ENCODE data around the gene SLC41A3.

The SLC41A3 gene

DNA sequence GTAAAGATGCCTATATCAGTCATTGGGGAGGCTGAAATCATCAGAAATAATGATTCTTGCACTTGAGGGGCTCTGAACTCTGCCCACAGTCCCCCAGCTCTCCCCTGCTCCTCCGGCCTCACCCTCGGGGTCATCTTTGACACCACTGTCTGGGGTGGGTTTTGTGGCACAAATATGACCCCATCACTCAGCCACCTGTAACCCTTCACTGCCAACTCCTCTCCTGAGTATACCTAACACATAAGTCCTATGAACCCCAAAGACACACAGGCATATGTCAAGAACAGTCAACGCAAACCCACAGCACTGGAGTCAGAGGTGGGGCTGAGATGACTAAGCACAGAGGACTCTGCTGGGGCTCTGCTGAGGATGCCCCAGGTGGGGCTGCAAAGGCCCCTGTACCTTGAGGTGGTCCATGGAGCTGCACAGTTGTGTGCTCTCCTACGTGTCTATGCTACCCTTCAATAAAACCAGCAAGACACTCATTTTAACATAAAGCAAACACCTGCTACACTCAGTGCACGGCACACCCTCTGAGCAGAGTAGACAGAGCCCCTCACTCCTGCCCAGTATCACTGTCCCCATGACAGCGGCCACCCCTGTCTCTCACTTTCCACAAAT lies 29.9 kb downstream of the SLC41A3 start (continued):
- no peak for TF ChIP-seq ZNF792 (tag by site-specific recombination; IDR thresholded peaks at IDR 0.05)
- no peak for TF ChIP-seq ZNF404 (tag by site-specific recombination; IDR thresholded peaks at IDR 0.05)
- no peak for TF ChIP-seq ZNF223 (tag by site-specific recombination; IDR thresholded peaks at IDR 0.05)
- TF ChIP-seq ZNF548 (tag by site-specific recombination; IDR thresholded peaks at IDR 0.05) = no peak

DNA sequence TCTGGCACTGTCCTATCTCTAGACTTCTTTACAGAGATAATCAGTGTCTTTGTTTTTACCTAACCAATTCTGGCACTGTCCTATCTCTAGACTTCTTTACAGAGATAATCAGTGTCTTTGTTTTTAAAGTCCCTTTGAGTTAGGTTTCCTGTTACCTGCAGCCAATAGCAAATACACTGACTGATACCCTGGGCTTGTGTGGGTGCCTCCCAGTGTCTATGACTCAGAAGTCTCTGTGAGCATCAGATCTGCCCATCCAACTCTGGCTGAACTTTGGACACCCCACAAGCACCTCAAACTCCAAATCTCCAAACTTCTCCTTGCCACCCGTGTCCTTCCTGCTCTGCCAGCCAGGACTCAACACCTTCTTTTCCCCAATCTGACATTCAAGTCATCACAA lies 30.4 kb downstream of the SLC41A3 start:
- Histone ChIP-seq H3K4me3 (ENCODE audit: low read depth, low read length) (no peak overlapping the region), H3K4me1 (ENCODE audit: control insufficient read depth, insufficient read depth, low read length) (no peaks in the 10 kb centered on the region), H3K36me3 (ENCODE audit: control insufficient read depth in 2 of 2, insufficient read depth in 1 of 2, low read length in 2 of 2) (peaks cover 0 to 14% of the 10 kb centered on the region in 2 experiments; a peak in 1 of 3 replicates), H3K27ac (ENCODE audit: extremely low read depth, low read depth, low read length) (no peak overlapping the region), H3K9me3 (ENCODE audit: control insufficient read depth, insufficient read depth, low read depth, low read length) (no peaks in the 10 kb centered on the region)
- TF ChIP-seq, protein P1, sequence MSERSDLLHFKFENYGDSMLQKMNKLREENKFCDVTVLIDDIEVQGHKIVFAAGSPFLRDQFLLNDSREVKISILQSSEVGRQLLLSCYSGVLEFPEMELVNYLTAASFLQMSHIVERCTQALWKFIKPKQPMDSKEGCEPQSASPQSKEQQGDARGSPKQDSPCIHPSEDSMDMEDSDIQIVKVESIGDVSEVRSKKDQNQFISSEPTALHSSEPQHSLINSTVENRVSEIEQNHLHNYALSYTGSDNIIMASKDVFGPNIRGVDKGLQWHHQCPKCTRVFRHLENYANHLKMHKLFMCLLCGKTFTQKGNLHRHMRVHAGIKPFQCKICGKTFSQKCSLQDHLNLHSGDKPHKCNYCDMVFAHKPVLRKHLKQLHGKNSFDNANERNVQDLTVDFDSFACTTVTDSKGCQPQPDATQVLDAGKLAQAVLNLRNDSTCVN (tag by site-specific recombination; optimal IDR thresholded peaks at IDR 0.05) = no peak
- no peak for TF ChIP-seq ZIC2 (tag by site-specific recombination; IDR thresholded peaks at IDR 0.05)
- TF ChIP-seq ZNF223 (tag by site-specific recombination; IDR thresholded peaks at IDR 0.05) = no peak
- CTCF ChIA-PET = no interaction called here
- POLR2A ChIA-PET = no interaction called here

DNA sequence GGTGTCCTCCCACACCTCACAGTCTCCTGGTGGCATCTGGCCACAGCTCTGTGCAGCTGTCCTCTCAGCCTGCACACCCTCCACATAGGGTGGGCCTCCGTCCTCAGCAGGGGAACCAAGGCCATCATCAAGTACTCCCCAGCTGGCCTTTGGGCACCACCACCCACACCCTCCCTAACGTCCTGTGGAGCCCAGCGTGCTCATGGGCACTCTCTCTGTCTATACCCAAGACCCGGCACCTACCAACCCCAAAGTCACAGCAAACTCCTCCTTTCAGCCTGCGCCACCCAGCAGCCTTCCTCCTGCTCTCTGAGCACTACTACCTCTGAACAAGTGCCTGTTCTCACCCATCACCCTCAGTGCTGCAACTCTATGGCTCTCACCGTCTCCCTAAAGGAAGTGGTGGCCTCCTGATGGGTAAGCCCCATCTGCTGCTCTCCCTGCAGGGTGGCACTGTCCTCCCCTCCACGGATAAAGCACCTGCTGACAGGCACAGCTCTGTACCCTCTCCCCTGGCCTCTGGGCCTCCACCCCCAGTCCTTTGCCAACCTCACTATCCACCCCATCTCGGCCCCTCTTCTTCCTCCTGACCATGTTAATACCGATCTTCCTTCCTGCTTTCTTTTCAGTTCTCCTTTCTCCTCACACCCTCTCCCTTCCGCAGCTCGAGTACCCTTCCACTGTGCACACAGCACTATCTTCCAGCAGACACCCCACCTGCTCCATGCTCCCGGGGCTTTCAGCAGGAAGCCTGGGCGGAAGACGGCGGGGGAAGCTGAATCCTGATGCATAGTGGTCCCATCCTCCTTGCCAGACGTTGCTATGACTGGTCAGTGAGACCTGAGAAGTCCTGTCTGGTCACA lies 31.5 kb downstream of the SLC41A3 start:
- H3K4me3 ChIP-seq (ENCODE audit: low read depth, low read length) = no peak overlapping the region
- POLR2A ChIA-PET = no interaction called here
- H3K9me3 ChIP-seq (ENCODE audit: control insufficient read depth, insufficient read depth, low read depth, low read length) = no peaks in the 10 kb centered on the region
- no peak overlapping the region for H3K27ac ChIP-seq (ENCODE audit: extremely low read depth, low read depth, low read length)
- CTCF ChIA-PET = interaction anchor here (0.6 kb wide), 1 partner anchor 1967 kb away, joined by 3 read pairs; no protein-coding TSS in a partner anchor
- peaks cover 0 to 14% of the 10 kb centered on the region in 2 experiments; a peak in 1 of 3 replicates for H3K36me3 ChIP-seq (ENCODE audit: control insufficient read depth in 2 of 2, insufficient read depth in 1 of 2, low read length in 2 of 2)
- TF ChIP-seq, protein P2, sequence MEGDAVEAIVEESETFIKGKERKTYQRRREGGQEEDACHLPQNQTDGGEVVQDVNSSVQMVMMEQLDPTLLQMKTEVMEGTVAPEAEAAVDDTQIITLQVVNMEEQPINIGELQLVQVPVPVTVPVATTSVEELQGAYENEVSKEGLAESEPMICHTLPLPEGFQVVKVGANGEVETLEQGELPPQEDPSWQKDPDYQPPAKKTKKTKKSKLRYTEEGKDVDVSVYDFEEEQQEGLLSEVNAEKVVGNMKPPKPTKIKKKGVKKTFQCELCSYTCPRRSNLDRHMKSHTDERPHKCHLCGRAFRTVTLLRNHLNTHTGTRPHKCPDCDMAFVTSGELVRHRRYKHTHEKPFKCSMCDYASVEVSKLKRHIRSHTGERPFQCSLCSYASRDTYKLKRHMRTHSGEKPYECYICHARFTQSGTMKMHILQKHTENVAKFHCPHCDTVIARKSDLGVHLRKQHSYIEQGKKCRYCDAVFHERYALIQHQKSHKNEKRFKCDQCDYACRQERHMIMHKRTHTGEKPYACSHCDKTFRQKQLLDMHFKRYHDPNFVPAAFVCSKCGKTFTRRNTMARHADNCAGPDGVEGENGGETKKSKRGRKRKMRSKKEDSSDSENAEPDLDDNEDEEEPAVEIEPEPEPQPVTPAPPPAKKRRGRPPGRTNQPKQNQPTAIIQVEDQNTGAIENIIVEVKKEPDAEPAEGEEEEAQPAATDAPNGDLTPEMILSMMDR (tag by site-specific recombination; IDR thresholded peaks at IDR 0.05) = no peak
- TF ChIP-seq ZNF544 (tag by site-specific recombination; IDR thresholded peaks at IDR 0.05) = no peak
- H3K4me1 ChIP-seq (ENCODE audit: control insufficient read depth, insufficient read depth, low read length) = no peaks in the 10 kb centered on the region

DNA sequence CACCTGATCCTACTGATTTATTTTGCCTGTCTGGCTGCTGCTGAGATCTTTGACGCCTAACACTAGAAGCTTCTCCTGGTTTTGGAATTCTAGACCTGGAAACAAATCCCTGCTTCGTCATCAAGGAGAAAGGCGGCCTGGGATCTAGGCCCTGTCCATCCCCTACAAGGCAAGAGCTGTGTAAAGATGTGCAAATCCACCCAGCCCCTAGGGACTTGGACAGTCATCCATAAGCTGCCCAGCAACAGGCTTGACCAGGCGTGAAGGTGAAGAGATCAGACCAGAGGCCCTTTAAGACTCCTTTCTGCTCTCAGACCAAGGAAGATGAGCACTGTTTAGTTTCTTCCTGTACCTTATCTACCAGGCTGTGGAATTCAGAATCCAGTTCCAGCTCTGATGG lies 32.2 kb downstream of the SLC41A3 start:
- no peak for TF ChIP-seq MEIS1 (CRISPR knock-in tag; IDR thresholded peaks at IDR 0.05; ENCODE audit: borderline replicate concordance)
- no peak for TF ChIP-seq ZNF423 (tag by site-specific recombination; IDR thresholded peaks at IDR 0.05)
- no peak for TF ChIP-seq ZNF394 (tag by site-specific recombination; IDR thresholded peaks at IDR 0.05; ENCODE audit: borderline replicate concordance)
- no peak for TF ChIP-seq ZNF404 (tag by site-specific recombination; IDR thresholded peaks at IDR 0.05)
- TF ChIP-seq ZNF596 (tag by site-specific recombination; IDR thresholded peaks at IDR 0.05) = no peak
- TF ChIP-seq, protein P3, sequence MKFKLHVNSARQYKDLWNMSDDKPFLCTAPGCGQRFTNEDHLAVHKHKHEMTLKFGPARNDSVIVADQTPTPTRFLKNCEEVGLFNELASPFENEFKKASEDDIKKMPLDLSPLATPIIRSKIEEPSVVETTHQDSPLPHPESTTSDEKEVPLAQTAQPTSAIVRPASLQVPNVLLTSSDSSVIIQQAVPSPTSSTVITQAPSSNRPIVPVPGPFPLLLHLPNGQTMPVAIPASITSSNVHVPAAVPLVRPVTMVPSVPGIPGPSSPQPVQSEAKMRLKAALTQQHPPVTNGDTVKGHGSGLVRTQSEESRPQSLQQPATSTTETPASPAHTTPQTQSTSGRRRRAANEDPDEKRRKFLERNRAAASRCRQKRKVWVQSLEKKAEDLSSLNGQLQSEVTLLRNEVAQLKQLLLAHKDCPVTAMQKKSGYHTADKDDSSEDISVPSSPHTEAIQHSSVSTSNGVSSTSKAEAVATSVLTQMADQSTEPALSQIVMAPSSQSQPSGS (tag by site-specific recombination; IDR thresholded peaks at IDR 0.05; ENCODE audit: low read depth) = no peak
- no peak for TF ChIP-seq ZNF707 (tag by site-specific recombination; IDR thresholded peaks at IDR 0.05)
- TF ChIP-seq, protein P4, sequence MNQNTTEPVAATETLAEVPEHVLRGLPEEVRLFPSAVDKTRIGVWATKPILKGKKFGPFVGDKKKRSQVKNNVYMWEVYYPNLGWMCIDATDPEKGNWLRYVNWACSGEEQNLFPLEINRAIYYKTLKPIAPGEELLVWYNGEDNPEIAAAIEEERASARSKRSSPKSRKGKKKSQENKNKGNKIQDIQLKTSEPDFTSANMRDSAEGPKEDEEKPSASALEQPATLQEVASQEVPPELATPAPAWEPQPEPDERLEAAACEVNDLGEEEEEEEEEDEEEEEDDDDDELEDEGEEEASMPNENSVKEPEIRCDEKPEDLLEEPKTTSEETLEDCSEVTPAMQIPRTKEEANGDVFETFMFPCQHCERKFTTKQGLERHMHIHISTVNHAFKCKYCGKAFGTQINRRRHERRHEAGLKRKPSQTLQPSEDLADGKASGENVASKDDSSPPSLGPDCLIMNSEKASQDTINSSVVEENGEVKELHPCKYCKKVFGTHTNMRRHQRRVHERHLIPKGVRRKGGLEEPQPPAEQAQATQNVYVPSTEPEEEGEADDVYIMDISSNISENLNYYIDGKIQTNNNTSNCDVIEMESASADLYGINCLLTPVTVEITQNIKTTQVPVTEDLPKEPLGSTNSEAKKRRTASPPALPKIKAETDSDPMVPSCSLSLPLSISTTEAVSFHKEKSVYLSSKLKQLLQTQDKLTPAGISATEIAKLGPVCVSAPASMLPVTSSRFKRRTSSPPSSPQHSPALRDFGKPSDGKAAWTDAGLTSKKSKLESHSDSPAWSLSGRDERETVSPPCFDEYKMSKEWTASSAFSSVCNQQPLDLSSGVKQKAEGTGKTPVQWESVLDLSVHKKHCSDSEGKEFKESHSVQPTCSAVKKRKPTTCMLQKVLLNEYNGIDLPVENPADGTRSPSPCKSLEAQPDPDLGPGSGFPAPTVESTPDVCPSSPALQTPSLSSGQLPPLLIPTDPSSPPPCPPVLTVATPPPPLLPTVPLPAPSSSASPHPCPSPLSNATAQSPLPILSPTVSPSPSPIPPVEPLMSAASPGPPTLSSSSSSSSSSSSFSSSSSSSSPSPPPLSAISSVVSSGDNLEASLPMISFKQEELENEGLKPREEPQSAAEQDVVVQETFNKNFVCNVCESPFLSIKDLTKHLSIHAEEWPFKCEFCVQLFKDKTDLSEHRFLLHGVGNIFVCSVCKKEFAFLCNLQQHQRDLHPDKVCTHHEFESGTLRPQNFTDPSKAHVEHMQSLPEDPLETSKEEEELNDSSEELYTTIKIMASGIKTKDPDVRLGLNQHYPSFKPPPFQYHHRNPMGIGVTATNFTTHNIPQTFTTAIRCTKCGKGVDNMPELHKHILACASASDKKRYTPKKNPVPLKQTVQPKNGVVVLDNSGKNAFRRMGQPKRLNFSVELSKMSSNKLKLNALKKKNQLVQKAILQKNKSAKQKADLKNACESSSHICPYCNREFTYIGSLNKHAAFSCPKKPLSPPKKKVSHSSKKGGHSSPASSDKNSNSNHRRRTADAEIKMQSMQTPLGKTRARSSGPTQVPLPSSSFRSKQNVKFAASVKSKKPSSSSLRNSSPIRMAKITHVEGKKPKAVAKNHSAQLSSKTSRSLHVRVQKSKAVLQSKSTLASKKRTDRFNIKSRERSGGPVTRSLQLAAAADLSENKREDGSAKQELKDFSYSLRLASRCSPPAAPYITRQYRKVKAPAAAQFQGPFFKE (tag by site-specific recombination; IDR thresholded peaks at IDR 0.05; ENCODE audit: borderline replicate concordance) = no peak
- Histone ChIP-seq H3K4me1 (ENCODE audit: control insufficient read depth, insufficient read depth, low read length) (no peaks in the 10 kb centered on the region), H3K36me3 (ENCODE audit: control insufficient read depth in 2 of 2, insufficient read depth in 1 of 2, low read length in 2 of 2) (peaks cover 0 to 14% of the 10 kb centered on the region in 2 experiments; a peak in 1 of 3 replicates), H3K9me3 (ENCODE audit: control insufficient read depth, insufficient read depth, low read depth, low read length) (no peaks in the 10 kb centered on the region), H3K4me3 (ENCODE audit: low read depth, low read length) (no peak overlapping the region), H3K27ac (ENCODE audit: extremely low read depth, low read depth, low read length) (no peak overlapping the region)
- CTCF ChIA-PET = no interaction called here
- POLR2A ChIA-PET = no interaction called here

Measured in HEK293 (cell line).